H1 (cell line): ENCODE measurements around the gene SIRT6. TPM values are rescaled to one million over a fixed set of nuclear protein-coding genes. Genes with fewer than 3 reads are reported as not detected.

Source experiments
- KDM1A ChIP-seq: fragments of 200-600, 300-600 bp; sonication (generic); IDR thresholded peaks from 2 replicates; pipeline ENCODE4 v1.7.1; 2016; ENCODE audit warnings: mild to moderate bottlenecking, low read length, borderline replicate concordance
- RXRA ChIP-seq: IDR thresholded peaks from 2 replicates; pipeline ENCODE4 v1.6.1; 2011; ENCODE audit warnings: low read depth, mild to moderate bottlenecking, low read length, moderate library complexity; ENCODE audit not compliant: insufficient read depth
- SIN3A ChIP-seq, 2 experiments: IDR thresholded peaks in 1 of 2; conservative IDR thresholded peaks in 1 of 2; 2 replicates each; pipeline ENCODE4 v1.6.1; 2011 to 2012; ENCODE audit warnings: low read length in 2 of 2, improper control_type of control experiment in 1 of 2, low read depth in 1 of 2, mild to moderate bottlenecking in 1 of 2
- polyA plus RNA-seq, 7 experiments: library from polyadenylated mRNA; depleted of rRNA in 3 of 7; stranded (reverse) in 5 of 7; unstranded in 2 of 7; fragments of >200 nt in 5 of 7; fragments of 200-250 nt in 2 of 7; gene quantifications; 1 replicate in 5 of 7; 2 replicates in 1 of 7; 4 replicates in 1 of 7; pipeline versions ENCODE4 v1.2.1 to v1.2.3, GENCODE V29; 2011 to 2013; ENCODE audit warnings: missing spikeins in 2 of 7, mixed read lengths in 2 of 7
- total RNA-seq: library from RNA; stranded (reverse); fragmentation: NEBNext Ultra II Directional; extraction: Animal tissue kit (Norgen Biotek cat#: 25700); gene quantifications from 2 replicates; pipeline ENCODE4 v1.2.1, GENCODE V29; 2021

The SIRT6 gene
- total and polyA plus RNA-seq, 2 of the 8 experiments (the other 6 are each of a cell fraction or from before 2014, with no cell fraction given) = 25.2 to 27.0 TPM

DNA sequence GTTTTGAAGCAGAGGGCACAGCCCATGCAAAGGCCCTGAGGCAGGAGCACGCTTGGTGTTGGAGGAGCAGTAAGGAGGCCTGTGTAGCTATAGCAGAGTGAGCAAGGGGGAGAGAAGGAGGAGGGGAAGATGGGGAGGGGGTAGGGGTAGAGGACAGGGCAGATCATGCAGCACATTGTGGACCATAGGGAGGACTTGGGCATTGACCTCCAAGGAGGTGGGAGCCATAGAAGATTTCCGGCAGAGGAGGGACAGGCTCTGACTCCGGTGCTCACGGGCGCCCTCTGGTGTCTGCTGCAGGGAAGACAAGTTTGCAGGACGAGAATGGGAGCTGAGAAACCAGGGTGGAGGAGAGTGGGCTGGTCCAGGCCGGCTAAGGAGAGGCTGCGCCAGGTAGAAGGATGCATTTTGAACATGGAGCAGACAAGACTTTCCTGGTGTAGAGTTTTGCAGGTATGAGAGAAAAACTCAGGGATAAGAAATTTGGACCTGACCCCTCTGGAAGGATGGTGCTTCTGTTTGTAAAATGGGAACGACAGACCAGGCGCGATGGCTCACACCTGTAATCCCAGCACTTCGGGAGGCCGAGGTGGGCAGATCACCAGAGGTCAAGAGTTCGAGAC is 42.6 kb downstream of the SIRT6 start (continued):
- TF ChIP-seq SIN3A (conservative IDR thresholded peaks at IDR 0.05 in 1 of 2, IDR thresholded peaks at IDR 0.05 in 1 of 2; ENCODE audit: low read depth in 1 of 2, low read length in 2 of 2) (0 out of 4 replicates have a peak, but pooled peaks of 1 of the 2 experiments have one; percentile 41), KDM1A (peak; percentile 97), RXRA (no peak)
- TF ChIP-seq, all 59 proteins: peak for 9
